GM21737 (cell line): ENCODE data around the gene DPF3.

Experiments used
- ATAC-seq: cut with Tn5 transposase; IDR thresholded peaks from one replicate; pipeline ENCODE4 v1.9.1; 2021; ENCODE audit warnings: mild to moderate bottlenecking, moderate library complexity; ENCODE audit not compliant: unreplicated experiment

The DPF3 gene

DNA sequence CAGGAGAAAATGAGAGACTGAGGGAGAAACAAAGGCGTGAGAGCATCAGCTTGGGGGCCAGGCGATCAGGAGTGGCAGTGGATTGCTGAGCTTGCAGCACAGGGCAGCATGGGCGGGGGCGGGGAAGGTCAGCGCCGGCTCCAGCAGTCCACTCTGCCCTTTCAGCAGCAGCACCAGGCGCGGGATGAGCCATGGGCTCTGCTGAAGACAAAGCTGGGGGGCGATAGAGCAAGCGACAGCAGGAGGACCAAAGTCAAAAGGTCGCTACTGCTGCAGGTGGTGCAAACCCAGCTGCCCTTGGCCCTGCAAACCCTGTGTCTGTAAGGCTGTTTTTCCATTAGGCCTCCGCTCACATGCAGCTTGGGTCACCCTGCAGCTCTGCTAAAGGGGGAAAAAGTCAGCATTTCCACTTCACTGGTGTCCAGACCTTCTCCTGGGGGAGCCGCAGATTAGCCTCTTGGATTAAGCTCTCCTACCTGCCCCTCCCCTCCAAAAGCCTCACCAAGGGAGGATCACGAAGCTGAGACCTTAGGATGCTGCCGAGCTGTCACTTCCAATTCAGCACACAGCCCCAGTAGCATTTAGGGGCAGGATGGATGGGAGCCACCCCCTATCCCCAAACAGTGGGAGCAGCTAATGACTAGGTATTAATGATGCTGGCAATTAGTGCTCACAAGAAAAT is 204.8 kb downstream of the DPF3 start:
- no peak for ATAC-seq

DNA sequence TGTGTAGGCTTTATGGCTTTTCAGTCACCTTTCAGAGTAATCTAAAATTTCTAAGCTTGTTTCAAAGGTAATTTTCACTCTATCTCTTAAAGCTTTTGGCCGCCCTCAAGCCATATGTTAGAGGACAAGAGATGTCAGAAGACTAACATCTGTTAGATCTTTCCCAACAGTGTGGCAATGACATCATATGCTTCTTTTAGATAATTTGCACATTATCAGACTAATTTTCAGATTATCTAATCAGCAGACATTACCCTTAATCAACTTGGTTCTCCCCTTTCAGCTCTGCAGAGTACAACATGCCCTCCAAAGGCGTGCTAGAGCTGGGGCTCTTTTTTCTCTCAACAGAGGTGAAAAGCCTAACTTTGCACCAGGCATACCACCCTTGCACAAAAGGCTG is 207.1 kb downstream of the DPF3 start:
- ATAC-seq = no peak

DNA sequence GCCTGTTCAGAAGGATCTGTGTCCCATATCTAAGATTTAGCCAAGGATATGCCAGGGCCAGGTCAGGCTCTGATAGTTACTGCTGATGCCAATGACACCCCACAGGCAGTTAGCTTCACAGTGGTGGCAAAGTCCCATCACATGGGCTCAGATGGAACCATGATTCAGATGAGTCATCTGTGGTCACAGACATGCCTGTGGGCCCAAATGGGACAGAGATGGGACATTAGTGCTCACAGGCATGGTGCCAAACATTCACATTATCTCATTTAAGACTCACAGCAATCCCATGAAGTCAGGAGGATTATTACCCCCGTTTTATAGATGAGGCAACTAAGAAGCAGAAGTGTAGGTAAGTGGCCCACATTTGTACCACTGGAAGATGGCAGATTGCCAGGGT is 207.8 kb downstream of the DPF3 start:
- no peak for ATAC-seq

DNA sequence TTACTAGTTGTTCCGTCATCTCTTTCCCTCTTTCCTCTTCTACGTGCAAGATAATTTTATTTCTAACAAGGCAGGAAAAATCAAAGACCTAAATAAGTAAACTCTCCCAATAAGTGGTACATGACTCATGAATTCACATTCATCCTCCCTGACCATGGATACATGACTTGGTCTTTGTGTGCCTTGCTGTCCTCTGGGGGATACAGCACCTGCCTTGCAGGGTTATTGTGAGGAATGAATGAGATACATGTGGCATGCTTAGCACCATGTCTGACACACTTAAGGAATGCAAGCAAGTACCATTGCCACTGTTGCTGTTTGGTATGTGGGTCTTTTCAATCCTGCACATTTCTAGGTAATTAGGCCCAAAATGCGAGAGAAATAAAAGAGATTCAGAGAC is 208.4 kb downstream of the DPF3 start:
- ATAC-seq = no peak

DNA sequence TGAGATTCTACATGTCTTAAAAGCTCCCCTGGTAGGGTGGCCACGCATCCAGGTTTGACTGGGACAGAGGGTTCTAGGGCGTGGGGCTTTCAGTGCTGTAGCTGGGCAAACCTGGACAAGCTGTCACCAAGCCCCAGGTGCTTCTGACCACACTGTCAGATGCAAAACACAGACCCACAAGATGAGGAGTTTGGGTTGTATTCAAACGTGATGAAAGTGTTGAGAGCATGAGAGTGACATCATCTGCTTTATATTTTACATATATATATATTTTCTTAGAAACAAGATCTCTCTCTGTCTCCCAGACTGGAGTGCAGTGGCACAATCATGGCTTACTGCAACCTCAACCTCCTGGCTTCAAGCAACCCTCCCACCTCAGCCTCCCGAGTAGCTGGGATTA is 210.1 kb downstream of the DPF3 start:
- ATAC-seq = no peak

DNA sequence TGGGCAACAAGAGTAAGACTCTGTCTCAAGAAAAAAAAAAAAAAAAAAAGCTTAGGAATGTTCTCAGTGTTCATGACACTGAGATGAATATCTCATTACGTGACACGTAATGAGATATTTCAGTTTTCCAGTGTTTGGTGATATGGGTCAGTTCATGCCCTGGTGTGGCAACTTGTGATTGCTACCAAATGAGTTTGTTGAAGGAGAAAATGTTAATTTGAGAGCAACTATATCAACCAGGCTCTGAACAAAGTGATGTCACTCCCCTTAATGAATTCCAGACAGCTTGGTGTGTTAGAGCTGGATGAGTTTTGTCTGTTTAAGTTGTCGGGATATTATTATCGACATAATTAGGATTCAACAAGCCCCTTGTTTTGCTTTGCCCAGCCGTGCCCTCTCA is 211.7 kb downstream of the DPF3 start:
- no peak for ATAC-seq

DNA sequence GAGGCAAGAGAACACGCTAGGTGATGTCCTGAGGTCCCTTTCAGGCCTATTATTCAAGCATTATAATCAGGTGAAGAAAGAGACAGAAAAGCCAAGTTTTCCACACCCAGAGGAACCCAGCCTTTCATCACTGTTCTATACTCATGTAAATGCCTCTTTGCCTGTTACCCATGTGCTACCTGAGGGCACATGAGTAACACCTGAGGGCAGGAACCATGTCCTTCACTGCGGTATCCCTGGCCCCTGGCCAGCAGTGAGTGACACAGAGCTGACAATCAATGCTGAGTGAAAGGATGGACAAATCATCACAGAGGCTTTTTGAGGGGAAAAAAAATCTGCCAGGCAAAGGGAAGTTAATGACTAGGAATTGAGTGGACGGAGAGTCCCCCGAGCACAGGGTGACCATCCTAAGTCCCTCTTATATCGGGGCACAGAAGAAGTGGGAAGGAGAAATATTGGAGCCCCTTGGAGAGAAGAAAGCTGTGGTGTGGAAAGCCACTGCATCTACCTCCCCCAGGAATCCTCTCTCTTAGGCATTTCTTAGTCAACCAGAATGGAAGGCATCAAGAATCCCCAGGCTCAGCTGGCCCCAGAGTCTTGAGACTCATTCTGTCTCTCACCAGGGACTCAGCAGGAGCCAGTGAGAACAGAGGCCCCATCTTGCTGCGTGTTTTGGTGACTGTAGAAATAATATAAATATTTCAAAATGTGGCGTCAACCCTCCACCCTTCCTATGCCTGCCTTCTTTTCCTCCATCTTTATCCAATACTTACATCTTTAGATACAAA is 212.9 kb downstream of the DPF3 start:
- no peak for ATAC-seq

DNA sequence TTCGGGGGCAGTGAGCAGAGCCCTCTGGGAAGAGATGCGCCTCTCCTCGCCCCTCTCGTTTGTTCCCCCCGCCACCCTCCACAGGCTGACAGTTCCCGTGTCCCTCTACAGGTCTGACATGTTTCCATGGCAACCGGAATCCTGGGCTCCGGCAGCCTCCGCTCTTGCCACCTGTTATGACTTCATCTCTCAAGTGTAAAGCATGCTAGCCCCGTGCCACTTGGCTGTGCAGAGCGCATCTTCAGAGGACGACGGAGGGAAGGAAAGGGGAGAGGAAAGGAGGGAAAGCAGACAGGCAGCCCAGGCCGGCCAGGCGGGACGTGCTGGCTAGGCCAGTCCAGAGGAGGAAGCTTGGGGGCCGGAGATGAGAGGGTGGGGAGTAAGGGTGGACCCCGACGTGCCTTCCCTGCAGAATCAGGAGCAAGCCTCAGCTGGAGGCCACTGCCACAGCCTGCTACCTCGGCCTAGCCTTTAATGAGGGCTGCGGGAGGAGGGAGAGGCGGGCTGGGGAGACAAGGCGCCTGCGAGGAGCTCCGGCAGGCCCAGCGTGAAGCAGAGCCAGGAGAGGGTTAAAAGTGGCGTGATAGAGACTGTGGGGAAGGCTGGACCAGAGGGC is 214.3 kb downstream of the DPF3 start:
- no peak for ATAC-seq

DNA sequence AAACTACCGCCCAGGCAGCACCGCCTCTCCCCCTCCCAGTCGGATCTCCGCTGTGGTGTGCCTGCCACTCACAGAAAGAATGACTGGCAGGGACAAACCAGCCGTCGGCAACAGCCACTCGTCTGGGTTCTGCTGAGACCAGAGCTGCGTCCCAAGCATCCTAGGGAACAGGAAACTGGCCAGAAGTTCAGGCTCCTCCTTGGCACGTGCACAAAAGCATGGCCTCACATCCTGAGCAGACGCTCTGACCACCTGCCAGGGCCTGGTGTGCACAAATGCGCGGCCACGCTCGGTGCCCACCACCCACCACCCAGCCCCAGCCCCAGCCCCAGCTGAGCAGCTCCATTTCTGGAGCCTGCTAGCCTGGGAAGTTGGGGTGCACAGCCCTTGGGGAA is 214.8 kb downstream of the DPF3 start:
- no peak for ATAC-seq

DNA sequence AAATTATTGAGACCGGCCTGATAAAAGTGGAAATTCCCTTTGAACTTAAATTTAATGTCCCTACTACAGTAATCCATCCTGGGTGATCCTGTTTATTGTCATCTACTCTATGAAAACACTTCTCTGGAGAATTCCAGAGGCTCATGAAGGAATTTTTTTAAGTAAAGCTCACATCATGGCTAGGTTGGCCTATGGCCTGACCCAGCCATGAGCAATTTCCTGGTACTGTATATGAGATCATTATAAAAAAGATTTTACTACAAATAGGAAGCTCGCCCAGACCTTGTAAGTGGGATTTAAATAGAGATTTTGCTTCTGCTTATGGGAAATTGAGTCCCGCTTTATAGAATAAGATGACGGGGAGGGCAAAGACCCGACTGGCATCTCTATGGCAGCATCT is 215.5 kb downstream of the DPF3 start:
- no peak for ATAC-seq

DNA sequence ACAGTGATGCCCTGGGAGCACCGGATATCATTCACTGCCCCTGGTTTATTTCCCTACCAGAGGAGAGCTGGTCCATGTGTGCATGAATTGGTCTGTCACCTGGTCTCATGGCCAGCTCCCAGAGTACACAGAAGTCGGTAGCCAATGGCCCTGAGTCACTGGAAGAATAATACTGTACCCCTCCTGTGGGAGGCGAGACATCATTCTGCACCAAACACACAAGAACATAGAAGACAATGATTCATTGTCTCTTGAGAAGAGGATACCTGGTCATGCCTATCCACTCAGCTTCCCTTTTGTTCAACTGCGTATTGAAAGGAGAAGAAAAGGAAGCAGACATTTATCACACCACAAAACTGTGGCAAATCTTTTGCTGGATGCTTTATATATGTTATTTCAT is 216.2 kb downstream of the DPF3 start:
- no peak for ATAC-seq

DNA sequence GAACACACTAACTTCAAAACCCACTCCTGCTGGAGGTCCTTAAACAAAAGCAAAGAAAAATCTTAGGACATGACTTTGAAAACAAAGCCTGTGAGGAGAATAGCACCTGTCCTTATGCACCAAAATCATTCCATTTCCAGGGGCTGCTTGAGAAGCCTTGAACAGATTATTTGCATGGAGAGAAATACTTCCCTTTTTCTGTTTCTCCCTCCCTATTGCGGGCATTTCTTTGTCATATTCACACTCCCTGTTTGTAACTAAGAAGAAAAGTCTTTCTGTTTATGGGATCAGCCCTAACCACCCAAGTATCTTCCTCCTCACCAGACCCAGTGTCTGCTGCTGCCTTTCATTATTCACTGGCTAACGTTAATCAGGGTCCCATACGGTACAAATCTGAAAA is 218.8 kb downstream of the DPF3 start:
- no peak for ATAC-seq

DNA sequence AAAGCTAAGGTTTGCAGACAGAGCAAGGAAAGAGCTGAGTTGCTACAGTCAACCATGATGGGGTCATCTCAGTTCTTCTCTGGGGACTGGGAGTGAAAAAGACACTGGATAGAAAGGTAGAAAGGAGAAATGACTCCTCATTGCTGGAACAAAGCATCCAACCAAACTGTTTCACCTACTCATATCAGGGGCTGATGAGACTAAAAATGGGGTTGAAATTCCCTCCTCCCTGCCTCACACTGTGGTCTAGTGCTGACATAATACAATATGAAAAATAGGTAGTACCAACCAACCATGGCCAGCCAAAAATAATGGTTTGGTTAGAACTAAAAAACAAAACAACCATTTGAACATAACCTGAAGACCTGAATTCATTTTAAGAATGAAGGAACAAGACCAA is 220.7 kb downstream of the DPF3 start:
- no peak for ATAC-seq

DNA sequence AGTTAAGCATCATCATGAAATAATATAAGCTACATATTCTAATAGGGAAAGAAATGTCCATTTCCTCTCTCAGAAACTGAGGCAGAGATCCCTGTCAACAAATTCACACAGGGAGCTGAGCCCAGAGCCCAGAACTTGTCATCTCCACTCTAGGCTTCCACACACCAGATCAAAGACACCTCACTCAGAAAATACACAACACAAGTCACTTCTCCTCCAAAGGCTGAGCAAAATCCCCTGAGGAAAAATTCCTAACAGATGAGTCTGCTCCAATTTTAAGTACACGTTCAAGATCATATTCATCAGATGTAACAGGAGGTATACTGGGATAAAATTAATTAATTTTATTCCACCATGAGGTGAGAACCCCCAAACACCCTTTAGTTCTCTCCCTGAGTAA is 227.3 kb downstream of the DPF3 start:
- no peak for ATAC-seq

DNA sequence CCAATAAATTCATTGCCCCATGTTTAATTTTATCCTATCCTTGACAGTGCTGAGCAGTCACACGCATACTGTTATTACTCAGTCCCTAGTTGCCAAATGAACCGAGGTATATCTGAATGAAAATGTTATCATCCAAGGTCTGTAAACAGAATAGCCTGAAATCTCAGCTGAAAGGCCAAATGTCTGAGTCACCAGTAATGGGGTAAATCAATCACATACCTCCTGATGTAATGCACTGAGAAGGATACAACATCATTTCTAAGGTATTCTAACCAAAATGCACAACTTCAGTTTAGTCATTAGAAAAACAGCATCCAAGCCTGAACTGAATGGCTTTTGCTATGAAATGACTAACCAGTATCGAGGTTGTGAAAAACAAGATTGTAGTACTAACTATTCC is 228.6 kb downstream of the DPF3 start:
- ATAC-seq = no peak

DNA sequence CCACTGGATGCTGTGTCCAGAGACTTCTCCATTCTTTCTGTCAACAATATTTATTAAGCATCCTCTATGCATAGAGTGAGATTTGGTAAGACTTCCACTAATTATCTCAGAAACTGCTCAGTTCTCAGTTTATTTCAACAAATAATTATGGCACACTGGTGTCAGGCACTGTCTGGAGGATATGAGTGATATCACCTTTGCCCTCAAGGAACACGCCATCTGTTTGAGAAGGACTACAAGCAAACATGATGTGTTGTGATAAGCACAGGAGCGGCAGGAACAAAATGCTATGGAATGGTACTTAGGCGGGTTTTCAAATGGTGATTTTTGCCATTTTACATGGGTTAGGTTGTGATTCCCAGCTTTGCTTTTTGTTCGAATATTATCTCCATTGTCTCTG is 229.2 kb downstream of the DPF3 start:
- no peak for ATAC-seq

DNA sequence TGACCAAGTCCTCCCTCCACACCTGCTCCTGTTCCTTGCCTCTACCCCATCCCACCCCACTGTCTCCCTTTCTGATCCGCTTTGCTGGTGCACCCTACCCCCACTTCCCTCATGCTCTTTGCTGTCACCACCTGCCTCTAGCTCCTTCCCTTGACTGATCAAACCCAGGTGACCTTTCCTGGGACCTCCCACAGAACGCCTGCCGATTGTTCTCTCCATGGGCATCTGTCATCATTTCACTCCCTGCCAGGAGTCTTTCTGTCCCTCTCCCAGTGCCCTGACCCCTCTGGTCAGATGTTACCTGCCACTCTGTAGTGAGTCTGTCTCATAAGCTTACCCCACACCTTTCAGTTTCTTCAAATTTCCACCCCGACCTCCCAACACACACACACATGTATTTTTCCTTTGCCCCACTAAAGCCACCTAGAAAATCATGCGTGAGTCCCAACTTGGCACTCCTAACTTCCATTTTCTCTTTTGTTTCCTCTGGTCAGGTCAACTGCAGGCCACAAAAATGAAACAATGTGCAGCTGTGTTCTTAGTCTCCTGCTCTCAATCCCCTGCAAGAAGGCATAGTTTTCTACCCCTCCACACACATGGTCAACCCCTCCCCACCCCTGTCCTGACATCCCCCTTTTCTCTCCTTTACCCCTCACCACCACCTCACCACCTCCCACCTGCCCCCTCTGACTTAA is 229.8 kb downstream of the DPF3 start:
- ATAC-seq = no peak

DNA sequence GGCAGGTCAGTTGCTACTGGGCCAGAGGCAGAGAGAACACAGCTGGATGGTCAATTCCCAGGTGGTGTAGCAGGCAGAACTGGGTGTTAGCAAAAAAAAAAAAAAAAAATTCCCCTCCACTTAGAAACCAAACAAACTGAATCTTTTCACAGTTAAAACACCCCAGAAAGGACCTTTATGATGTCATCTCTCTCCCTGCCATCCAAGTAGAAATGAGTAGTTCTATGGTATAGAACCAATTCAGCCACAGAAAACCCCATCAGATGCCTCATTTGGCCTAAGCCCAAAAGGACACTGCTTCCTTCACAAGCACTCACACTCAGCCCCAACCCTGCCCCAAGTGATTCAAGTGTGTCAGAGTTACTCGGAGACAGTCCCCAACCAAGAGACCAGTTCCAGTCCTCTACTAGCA is 230.8 kb downstream of the DPF3 start:
- no peak for ATAC-seq

DNA sequence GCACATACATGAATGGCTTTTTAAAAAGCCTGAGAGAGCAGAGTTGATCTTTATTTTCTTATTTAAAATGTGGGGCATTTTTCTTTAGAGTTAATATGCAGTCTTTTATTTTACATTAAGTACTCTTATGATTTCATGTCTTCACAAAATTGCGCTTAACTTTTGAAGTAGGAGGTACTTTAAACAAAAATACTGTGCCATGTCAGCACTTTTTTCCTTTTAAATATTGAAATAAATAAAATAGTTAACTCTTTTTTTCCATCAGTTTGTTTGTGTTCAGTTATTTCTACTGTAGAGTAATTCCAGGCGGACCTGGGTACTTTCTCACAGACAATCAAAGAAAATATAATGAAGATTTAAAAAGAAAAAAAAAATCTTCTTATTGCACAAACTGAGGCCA is 231.7 kb downstream of the DPF3 start:
- ATAC-seq = no peak

DNA sequence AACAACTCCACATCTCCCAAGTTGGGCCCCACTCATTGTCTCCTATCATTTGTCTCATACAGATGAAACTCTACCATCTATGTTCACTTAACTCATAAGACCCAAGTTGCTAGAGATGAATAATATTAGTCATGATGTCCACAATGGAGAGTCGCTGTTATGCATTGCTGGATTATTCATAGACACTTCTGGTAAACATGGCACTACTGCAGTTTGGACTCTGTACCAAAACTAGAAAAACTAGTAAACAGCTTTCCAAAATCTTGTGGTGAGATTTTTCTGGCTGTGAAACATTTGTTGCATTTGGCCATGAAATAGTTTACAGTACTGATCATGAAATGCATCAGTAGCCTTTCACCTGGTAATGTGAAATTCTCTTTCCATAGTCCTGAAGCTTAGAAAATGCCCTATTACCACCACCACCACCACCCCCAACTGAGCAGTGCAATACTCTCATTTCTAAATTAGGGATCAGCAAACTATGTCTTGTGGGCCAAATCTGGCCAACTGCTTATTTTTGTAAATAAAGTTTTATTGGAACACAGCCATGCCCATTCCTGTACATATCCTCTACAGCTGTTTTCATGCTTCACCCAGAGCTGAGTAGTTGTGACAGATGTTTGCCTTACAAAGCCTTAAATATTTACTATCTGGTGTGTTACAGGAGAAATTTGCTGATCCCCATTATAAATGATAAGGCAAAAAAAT is 236.5 kb downstream of the DPF3 start:
- no peak for ATAC-seq

DNA sequence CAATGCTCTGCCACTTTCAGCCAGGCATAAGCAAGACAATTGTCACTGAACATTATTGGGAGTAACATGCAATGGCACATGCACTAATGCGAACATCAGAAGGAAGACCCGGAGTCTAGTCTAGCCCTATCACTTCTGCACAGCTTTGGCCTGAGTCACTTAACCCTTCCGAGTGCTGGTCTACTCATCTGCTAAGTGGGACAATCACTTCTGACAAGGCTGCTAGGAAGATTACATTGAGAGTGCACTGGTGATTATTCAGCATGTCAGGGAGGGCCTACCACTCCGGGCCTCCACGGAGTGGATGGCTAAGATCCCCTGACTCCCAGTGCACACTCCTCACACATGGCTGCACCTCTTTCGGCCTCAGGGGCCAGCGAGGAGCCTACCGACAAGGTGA is 240.9 kb downstream of the DPF3 start:
- ATAC-seq = no peak
